Breast epithelium (tissue), 4 donors: ENCODE data around the gene ZNRF3. TPM values are rescaled to one million over a fixed set of nuclear protein-coding genes. Genes with fewer than 3 reads are reported as not detected.
"Not testable (repeated sequence)": the region's sequence is repeated elsewhere in the genome, so short reads cannot be mapped to it uniquely, and the experiment has no call there.

Experiments
- DNase-seq, 2 donors: peaks; one replicate each; pipeline ENCODE4 v3.0.0-alpha.2; 2019; ENCODE audit warnings: low spot score in 2 of 2
- H3K27ac ChIP-seq, 2 donors: fragments of 200-600 bp; sonication (generic) in 1 of 2; one replicate each; pipeline ENCODE4 v1.5.1; 2016 to 2019; ENCODE audit warnings: mild to moderate bottlenecking in 1 of 2
- H3K27me3 ChIP-seq, 2 donors: fragments of 200-600 bp; sonication (generic) in 1 of 2; one replicate each; pipeline versions ENCODE4 v1.5.1 to v1.6.0; 2017 to 2019; ENCODE audit warnings: control low read depth in 1 of 2, mild to moderate bottlenecking in 1 of 2
- H3K36me3 ChIP-seq: fragments of 200-600 bp; one replicate; pipeline ENCODE4 v1.5.1; 2019
- H3K4me1 ChIP-seq, 2 donors: fragments of 200-600 bp; sonication (generic); one replicate each; pipeline ENCODE4 v1.5.1; 2016 to 2019; ENCODE audit warnings: control low read depth in 1 of 2
- H3K4me3 ChIP-seq, 3 donors: fragments of 200-600 bp; sonication (generic); 1 replicate in 2 of 3; 2 replicates in 1 of 3; pipeline ENCODE4 v1.5.1; 2016 to 2019; ENCODE audit warnings: mild to moderate bottlenecking in 3 of 3, moderate library complexity in 2 of 3
- H3K9me3 ChIP-seq, 2 donors: fragments of 200-600 bp; sonication (generic) in 1 of 2; one replicate each; pipeline ENCODE4 v1.5.1; 2016 to 2019; ENCODE audit warnings: control low read depth in 1 of 2
- POLR2A ChIP-seq: fragments of 450-650 bp; IDR thresholded peaks from one replicate; pipeline ENCODE4 v1.6.1; 2016; ENCODE audit warnings: antibody characterized with exemption, mild to moderate bottlenecking, moderate library complexity
- POLR2AphosphoS5 ChIP-seq, 3 donors: sonication (generic); formaldehyde crosslinking; IDR thresholded peaks; one replicate each; pipeline ENCODE4 v1.6.1; 2017; ENCODE audit warnings: antibody characterized with exemption in 3 of 3
- intact Hi-C: fragments of 100-400 bp; cut with DNase I; formaldehyde crosslinking; loops from one replicate; pipeline ENCODE4 v1.15.1; 2023; ENCODE audit warnings: low total_unique reads
- total RNA-seq, 3 donors: library from RNA; depleted of rRNA; stranded (reverse); fragments of >200 nt; gene quantifications; one replicate each; pipeline ENCODE4 v1.1.0, GENCODE V29; 2016
- TF ChIP-seq, protein P1 (sequence below), 3 donors: fragments of 450-650 bp; IDR thresholded peaks; one replicate each; pipeline ENCODE4 v1.5.1; 2016 to 2017; ENCODE audit warnings: antibody characterized with exemption in 3 of 3, mild to moderate bottlenecking in 3 of 3, moderate library complexity in 3 of 3

The ZNRF3 gene
- total RNA-seq, 3 donors from 2014 or later: 6.9 to 7.9 (median 6.9) TPM

DNA sequence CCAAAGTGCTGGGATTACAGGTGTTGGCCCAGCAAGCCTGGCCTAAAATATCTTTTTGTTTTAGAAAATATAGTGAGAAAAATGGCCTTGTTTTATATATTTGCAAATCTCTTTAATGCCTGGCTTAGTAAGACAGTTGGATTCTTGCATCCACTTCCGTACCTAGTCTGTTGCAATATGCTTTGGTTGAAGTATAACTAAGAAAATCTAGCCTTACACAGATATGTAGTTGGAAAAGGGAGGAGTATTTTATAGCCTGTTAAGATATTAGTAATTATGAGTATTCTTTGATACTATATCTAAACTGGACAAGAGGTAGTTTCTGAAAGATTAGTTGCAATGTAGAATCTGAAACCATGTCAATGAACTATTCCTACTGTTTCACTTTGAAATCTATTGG, 65.1 kb downstream of the ZNRF3 start:
- H3K4me1 ChIP-seq: peaks cover 0 to 4% of the 10 kb centered on the region in 2 donors
- no peaks in the 10 kb centered on the region for H3K36me3 ChIP-seq
- H3K9me3 ChIP-seq: peaks cover 0 to 12% of the 10 kb centered on the region in 2 donors
- no peak overlapping the region for H3K27ac ChIP-seq
- intact Hi-C loops: no loop called here
- no peak for DNase-seq
- H3K4me3 ChIP-seq: no peak overlapping the region
- no peaks in the 10 kb centered on the region for H3K27me3 ChIP-seq
- TF ChIP-seq POLR2AphosphoS5 (IDR thresholded peaks at IDR 0.05) (no peak), POLR2A (no peak)
- TF ChIP-seq, protein P1, sequence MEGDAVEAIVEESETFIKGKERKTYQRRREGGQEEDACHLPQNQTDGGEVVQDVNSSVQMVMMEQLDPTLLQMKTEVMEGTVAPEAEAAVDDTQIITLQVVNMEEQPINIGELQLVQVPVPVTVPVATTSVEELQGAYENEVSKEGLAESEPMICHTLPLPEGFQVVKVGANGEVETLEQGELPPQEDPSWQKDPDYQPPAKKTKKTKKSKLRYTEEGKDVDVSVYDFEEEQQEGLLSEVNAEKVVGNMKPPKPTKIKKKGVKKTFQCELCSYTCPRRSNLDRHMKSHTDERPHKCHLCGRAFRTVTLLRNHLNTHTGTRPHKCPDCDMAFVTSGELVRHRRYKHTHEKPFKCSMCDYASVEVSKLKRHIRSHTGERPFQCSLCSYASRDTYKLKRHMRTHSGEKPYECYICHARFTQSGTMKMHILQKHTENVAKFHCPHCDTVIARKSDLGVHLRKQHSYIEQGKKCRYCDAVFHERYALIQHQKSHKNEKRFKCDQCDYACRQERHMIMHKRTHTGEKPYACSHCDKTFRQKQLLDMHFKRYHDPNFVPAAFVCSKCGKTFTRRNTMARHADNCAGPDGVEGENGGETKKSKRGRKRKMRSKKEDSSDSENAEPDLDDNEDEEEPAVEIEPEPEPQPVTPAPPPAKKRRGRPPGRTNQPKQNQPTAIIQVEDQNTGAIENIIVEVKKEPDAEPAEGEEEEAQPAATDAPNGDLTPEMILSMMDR (IDR thresholded peaks at IDR 0.05): no peak

DNA sequence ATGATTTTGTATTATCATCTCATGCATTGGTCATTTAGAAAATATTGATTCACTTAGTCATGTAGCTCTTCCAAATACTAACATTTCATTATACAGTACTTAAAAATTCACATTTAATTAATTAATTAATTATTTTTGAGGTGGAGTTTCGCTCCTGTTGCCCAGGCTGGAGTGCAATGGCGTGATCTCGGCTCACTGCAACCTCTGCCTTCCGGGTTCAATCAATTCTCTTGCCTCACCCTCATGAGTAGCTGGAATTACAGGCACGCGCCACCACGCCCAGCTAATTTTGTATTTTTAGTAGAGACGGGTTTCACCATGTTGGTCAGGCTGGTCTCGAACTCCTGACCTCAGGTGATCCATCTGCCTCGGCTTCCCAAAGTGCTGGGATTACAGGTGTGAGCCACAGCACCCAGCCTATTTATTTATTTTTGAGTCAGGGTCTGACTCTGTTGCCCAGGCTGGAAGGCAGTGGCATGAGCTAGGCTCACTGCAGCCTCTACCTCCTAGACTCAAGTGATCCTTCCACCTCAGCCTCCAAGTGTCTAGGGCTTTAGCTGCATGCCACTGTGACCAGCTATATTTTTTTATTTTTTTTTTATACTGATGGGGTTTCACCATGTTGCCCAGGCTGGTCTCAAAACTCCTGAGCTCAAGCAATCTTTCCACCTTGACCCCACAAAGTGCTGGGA, 65.6 kb downstream of the ZNRF3 start:
- H3K4me3 ChIP-seq, intact Hi-C loops, H3K27ac ChIP-seq, H3K27me3 ChIP-seq, H3K4me1 ChIP-seq, DNase-seq, H3K36me3 ChIP-seq: not testable (repeated sequence)
- peaks cover 0 to 12% of the 10 kb centered on the region in 2 donors for H3K9me3 ChIP-seq

DNA sequence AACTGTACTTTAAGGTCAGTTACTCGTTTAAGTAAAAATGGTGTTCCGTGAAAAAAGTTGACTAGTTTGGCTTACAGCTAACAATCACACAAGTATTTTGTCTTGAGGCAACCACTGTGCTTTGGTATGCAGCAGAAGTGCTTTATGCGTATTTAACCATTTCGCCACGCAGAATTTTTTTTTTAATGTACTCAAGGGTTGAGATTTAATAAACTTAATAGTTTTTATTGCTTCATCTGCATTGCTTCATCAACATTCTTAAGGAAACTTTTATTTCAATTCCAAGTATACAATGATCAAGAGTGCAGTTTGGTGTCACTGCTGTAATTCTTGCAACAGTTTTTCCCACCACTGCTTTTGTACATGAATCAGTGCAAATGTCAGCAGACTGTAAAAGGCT, 66.4 kb downstream of the ZNRF3 start:
- TF ChIP-seq, protein P1 (IDR thresholded peaks at IDR 0.05): no peak
- TF ChIP-seq POLR2AphosphoS5 (IDR thresholded peaks at IDR 0.05) (no peak), POLR2A (no peak)

DNA sequence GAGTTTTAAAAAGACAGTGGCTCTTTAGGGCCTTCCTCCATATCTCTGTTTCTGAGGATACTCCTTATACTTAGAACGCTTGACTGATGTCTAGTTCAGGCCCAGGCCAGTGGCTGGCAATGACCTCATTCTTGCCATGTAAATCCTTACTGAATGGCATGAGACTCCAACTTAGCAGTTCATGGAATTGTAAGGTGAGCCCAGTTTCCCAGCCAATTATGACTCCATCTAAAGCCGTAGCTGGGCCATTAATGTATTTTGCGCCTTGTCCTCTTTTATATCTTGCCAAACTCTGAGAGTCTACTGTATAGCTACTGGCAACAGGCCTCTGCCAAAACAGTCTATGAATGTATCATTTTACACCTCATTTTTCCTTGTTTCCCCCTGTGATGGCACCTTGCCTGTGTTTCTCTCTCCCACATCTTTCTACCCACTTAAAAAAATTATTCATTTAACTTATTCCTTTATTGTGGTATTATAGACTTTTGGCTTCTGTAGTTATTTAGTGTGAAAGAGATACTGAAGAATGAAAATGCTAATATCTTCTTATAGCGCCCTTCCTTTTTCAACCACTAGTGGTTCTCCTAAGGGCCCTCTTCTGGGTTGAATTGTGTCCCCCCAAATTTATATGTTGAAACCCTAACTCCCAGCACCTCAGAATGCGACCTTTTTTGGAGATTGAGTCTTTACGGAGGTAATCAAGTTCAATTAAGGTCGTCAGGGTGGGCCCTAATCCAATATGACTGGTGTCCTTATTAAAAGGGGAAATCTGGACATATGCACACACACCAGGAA, 67.4 kb downstream of the ZNRF3 start:
- Histone ChIP-seq H3K27me3 (no peaks in the 10 kb centered on the region), H3K4me1 (peaks cover 0 to 4% of the 10 kb centered on the region in 2 donors), H3K36me3 (no peaks in the 10 kb centered on the region), H3K4me3 (no peak overlapping the region), H3K27ac (no peak overlapping the region), H3K9me3 (peaks cover 0 to 12% of the 10 kb centered on the region in 2 donors)
- intact Hi-C loops: no loop called here
- TF ChIP-seq, protein P1 (IDR thresholded peaks at IDR 0.05): no peak
- TF ChIP-seq POLR2AphosphoS5 (IDR thresholded peaks at IDR 0.05): no peak
- no peak for TF ChIP-seq POLR2A
- DNase-seq: no peak

More for the DNA sequence above, 66.4 kb downstream of the ZNRF3 start:
- no peak overlapping the region for H3K27ac ChIP-seq
- DNase-seq: no peak
- no peaks in the 10 kb centered on the region for H3K27me3 ChIP-seq
- peaks cover 0 to 4% of the 10 kb centered on the region in 2 donors for H3K4me1 ChIP-seq
- no peaks in the 10 kb centered on the region for H3K36me3 ChIP-seq
- peaks cover 0 to 12% of the 10 kb centered on the region in 2 donors for H3K9me3 ChIP-seq
- intact Hi-C loops: no loop called here
- no peak overlapping the region for H3K4me3 ChIP-seq

DNA sequence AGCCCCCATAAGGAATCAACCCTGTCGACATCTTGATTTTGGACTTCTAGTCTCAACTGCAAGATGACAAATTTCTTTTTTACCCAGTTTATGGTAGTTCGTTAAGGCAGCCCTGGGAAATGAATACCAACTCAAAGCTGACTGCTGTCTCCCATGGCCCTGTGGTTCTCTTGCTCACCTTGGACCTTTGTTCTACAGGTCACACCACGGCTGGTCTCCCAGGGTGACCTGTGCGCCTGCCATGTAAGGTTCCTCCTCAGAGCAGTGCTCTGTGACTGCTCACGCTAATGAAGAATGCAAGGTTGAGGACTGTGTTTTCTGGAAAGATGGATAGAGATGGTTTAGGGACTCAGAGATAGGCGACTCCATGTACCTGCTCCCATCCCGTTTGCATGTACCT, 68.2 kb downstream of the ZNRF3 start:
- no peak for TF ChIP-seq POLR2A
- TF ChIP-seq POLR2AphosphoS5 (IDR thresholded peaks at IDR 0.05): no peak
- TF ChIP-seq, protein P1 (IDR thresholded peaks at IDR 0.05): no peak
- Histone ChIP-seq H3K4me3 (no peak overlapping the region), H3K27ac (no peak overlapping the region), H3K36me3 (no peaks in the 10 kb centered on the region), H3K9me3 (peaks cover 0 to 12% of the 10 kb centered on the region in 2 donors), H3K27me3 (no peaks in the 10 kb centered on the region), H3K4me1 (peaks cover 0 to 4% of the 10 kb centered on the region in 2 donors)
- intact Hi-C loops: no loop called here
- no peak for DNase-seq
